HG03565 (cell line): ENCODE data around the gene ATXN7L1.

Experiments
- ATAC-seq: cut with Tn5 transposase; IDR thresholded peaks from one replicate; pipeline ENCODE4 v1.9.1; 2021; ENCODE audit warnings: mild to moderate bottlenecking, moderate library complexity; ENCODE audit not compliant: unreplicated experiment

Gene ATXN7L1, protein sequence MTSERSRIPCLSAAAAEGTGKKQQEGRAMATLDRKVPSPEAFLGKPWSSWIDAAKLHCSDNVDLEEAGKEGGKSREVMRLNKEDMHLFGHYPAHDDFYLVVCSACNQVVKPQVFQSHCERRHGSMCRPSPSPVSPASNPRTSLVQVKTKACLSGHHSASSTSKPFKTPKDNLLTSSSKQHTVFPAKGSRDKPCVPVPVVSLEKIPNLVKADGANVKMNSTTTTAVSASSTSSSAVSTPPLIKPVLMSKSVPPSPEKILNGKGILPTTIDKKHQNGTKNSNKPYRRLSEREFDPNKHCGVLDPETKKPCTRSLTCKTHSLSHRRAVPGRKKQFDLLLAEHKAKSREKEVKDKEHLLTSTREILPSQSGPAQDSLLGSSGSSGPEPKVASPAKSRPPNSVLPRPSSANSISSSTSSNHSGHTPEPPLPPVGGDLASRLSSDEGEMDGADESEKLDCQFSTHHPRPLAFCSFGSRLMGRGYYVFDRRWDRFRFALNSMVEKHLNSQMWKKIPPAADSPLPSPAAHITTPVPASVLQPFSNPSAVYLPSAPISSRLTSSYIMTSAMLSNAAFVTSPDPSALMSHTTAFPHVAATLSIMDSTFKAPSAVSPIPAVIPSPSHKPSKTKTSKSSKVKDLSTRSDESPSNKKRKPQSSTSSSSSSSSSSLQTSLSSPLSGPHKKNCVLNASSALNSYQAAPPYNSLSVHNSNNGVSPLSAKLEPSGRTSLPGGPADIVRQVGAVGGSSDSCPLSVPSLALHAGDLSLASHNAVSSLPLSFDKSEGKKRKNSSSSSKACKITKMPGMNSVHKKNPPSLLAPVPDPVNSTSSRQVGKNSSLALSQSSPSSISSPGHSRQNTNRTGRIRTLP

GRCh38 chr7:105876091-105876963 lies at the start of gene ATXN7L1:
Gene ATXN7L1, minus strand, starts transcription at chr7:105876599. Its CDS starts 41 bp downstream, at chr7:105876558.
- ATAC-seq = peak; percentile 40

GRCh38 chr7:105926131-105926530 lies 49.7 kb upstream of the ATXN7L1 start:
- ATAC-seq = no peak

DNA sequence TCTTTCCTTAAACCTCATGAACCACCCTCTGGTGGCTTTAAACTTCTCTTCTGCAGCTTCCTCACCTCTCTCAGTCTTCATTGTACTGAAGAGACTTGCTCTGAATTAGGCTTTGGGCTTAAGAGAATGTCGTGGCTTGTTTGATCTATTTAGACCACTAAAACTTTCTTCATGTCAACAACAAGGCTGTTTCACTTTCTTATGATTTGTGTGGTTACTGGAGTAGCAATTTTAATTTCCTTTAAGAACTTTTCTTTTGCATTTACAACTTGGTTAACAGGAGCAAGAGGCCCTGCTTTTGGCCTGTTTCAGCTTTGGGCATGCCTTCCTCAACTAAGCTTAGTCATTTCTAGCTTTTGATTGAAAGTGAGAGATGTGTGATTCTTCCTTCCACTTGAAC lies 48.5 kb upstream of the ATXN7L1 start:
- ATAC-seq = peak; percentile 70

GRCh38 chr7:105920766-105921165 lies 44.4 kb upstream of the ATXN7L1 start:
- ATAC-seq = no peak

DNA sequence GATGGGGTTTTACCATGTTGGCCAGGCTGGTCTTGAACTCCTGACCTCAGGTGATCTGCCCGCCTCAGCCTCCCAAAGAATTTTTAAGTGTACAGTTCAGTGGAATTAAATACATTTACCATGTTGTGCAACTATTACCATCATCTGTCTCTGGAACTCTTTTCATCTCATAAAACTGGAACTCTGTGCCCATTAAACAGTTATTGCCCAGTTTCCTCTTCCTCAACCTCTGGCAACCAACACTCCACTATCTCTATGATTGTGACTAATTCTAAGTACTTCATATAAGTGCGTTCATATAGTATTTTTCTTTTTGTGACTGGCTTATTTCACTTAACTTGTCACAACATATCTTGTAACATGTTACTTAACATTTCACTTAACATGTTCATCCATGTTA lies 41.3 kb upstream of the ATXN7L1 start:
- no peak for ATAC-seq

- no peak for ATAC-seq
Observed at GRCh38 chr7:105916603-105917002, 40.2 kb upstream of the ATXN7L1 start.

DNA sequence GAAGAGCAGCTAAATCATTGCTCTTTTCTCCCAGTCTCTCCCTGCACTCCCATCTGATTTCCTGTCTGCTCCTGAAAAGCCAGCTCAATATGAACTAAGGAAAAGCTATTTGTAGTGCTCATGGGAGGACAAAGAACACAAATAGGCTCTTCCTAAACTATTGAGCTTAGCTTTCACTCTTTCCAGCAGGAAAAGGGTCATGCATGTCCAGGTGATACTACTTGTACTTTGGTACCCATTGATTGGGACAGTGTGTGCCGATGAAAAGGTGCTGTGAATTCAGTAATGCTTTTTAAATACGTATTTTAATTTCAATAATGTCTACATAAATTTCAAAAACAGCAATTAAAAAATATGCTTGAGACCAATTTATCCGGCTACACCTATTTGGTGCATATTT lies 37.5 kb upstream of the ATXN7L1 start:
- no peak for ATAC-seq

GRCh38 chr7:105911961-105912575 lies 35.7 kb upstream of the ATXN7L1 start:
- no peak for ATAC-seq

DNA sequence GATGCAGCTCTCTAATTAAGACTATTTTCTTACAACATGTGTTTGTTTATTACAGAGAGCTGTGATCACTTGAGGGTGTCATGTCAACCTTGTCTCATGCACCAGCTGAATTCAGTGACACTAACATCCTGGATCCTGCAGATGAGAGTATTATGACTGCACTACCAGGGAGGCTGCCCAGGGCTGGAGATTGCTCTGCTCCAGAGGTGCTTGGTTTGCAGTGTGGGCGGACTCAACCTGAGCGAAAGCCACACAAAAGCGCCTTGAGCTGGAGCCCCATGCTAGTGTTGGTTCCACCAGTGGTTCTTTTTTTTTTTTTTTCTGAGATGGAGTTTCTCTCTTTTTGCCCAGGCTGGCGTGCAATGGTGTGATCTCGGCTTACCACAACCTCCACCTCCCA lies 33.8 kb upstream of the ATXN7L1 start:
- ATAC-seq = no peak

DNA sequence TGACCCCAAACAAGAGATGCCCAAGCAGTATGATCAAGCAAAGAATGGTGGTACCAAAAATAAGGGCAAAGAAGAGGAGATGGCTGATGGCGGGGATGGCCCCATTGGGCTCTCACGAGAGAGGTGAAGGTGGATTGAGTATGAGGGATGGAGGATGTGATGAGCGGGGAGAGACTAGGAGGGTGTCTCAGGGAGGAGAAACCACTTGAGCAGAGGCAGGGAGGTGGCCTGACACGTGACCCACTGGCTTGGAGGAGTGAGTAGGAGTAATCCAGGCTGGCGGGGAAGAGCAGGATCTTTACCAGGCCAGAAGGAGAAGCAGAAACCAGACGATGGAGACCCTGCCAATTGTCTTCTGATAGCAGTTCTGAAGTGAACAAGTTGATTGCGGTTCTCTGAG lies 33.3 kb upstream of the ATXN7L1 start:
- no peak for ATAC-seq

DNA sequence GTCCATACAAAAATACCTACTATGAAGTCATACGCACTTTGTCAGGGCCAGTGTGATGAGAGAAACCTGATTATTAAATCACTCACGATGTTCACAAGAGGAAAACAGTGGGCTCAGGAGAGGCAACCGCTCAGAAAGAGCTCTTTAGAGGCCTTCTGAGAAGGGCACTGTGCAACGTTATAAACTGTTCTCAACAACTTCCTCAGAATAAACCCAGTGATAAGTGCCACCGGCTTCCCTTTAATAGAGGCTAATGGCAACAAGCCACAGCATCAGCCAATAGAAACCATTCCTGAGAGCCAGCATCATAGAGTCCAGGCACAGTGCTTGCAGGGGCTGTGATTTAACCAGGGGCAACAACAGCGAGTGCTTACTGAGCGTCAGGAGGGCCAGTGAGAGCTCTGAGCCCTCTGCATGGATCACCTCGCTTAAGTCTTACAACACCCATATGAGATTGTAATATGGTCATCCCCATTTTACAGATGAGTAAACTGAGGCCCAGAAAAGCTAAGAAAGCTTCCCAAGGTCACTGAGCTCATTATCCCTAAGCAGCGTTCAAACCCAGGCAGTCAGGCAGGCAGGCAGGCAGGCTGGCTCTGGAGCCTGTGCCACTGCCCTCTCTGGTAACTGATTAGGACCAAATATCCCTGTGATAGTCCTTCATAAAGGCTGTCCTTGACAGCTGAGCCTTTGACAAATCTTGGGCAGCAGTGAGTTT lies 30.9 kb upstream of the ATXN7L1 start:
- ATAC-seq = no peak

DNA sequence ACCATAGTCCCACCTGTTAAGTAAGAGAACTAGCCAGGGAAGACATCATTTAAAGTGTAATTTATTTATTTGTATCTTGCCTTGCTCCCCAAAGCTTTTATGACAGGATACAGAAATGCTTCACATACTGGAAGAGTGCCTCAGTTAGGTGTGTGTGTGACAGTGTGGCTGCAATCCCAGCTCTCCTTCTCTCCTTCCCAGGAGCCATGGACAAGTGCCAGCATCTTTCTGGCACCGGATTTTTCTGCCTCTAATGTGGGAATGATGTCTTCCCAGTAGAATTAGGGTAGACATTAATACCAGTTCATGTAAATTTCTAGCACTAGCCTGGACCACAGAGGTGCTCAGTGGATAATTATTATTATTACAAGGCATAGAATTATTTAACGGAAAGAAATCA lies 30.3 kb upstream of the ATXN7L1 start:
- no peak for ATAC-seq

GRCh38 chr7:105905910-105906568 lies 29.6 kb upstream of the ATXN7L1 start:
- no peak for ATAC-seq

DNA sequence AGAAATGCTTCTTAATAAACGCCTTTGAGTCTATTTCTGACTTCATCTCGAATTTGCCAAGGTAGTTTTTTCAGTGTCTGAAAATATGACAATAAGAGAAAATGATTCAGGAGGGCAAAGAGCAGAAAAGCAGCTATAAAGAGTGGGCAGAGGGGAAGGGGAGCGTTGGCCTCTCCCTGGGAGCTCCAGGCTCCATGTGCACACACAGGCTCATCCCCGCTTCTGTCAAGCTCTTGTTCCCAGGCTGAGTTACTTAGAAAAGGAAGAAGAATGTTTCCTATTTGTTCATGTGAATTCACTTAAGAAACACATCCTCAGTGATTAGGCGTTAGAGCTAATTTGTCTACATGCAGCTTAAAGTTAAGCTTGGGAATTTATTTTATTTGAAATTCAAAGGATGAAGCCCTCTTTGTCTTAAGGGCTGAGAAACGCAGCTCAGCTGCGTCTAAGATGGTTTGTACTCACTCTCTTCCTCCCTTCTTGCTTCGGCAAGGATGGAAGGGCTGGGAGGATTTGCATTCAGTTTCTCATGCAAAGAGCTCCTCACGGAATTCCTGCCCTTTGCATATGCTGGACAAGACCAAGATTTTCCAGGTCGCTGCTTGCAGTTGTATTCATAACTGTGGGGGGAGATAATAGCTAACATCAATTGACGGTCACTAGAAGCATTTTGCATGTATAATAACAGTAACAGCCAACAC lies 29.0 kb upstream of the ATXN7L1 start:
- ATAC-seq = no peak

DNA sequence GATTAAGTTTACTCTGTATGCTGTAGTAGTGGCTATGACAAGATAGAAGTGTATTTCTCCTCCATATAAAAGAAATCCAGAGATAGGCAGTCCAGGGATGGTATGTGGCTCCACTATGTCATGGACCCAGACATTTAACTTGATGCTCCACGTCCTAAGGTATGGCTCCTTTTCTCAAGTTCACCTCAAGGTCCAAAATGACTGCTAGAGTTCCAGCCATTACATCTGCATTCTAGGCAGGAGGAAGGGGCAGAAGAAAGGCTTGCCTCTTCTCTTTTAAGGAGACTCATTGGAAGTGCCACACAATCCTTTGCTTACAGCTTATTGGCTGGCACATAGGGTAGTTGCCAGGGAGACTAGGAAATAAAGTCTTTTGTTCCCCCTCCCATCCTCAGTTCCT lies 27.7 kb upstream of the ATXN7L1 start:
- ATAC-seq = no peak

- no peak for ATAC-seq
Observed at GRCh38 chr7:105902325-105902911, 26.0 kb upstream of the ATXN7L1 start.

DNA sequence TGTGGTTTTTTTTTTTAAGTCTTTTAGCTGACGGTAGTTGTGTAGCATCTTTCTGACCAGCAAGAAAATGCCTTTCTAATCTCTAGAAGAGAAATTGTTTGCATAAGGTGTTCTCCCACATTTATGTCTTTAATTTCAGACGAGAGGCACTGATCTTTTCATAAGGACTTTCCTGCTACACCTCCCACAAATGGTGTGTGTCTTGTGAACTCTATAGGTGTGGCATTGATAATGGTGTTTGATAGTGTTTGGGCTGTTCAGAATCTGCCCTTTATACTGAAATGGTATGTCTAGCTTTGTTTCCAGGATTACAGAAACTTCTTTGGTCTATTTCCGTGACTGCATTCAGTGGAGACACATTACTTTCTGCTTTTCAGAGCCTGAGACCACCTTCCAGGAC lies 21.6 kb upstream of the ATXN7L1 start:
- no peak for ATAC-seq

DNA sequence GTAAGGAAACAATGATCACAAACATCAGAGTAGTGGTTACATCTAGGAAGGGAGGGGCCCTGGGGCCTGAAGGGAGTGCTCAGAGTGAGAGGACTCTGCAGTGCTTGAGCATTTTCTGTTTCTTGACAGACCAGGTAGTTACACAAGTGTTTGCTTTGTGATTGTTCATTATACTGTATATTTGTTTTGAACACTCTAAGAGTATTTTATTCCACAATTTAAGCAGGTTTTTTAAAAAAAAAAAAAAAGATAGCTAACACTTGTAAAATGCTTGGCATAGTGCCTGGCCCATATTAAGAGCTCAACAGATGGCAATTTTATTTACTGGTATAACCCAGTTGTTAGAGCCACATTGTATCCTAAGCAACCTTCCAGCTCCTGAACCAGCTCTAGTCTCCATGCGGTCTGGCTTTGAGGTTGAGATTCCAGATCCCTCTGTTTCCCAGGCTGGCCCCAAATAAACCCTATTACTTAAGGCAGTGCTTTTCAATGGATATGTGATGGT lies 20.1 kb upstream of the ATXN7L1 start:
- no peak for ATAC-seq
